ENCODE measurements around the gene MRPS11. TPM values are rescaled to one million over a fixed set of nuclear protein-coding genes. Genes with fewer than 3 reads are reported as not detected.

Gene MRPS11
- total RNA-seq, 1 donor: 28.8 TPM

GRCh38 chr15:88505721-88506120 lies 38.2 kb downstream of the MRPS11 start:
- DNase-seq (ENCODE audit: low read depth): no peak
- no peak overlapping the region for H3K4me3 ChIP-seq (ENCODE audit: low read depth, low read length)
- TF ChIP-seq CTCF (IDR thresholded peaks at IDR 0.05; ENCODE audit: insufficient read depth, low read length): no peak

- TF ChIP-seq CTCF (IDR thresholded peaks at IDR 0.05; ENCODE audit: insufficient read depth, low read length): no peak
- H3K4me3 ChIP-seq (ENCODE audit: low read depth, low read length): no peak overlapping the region
- DNase-seq (ENCODE audit: low read depth): no peak
Measured at GRCh38 chr15:88506628-88507027, 39.1 kb downstream of the MRPS11 start.

- no peak for DNase-seq (ENCODE audit: low read depth)
- TF ChIP-seq CTCF (IDR thresholded peaks at IDR 0.05; ENCODE audit: insufficient read depth, low read length): no peak
- H3K4me3 ChIP-seq (ENCODE audit: low read depth, low read length): no peak overlapping the region
Measured at GRCh38 chr15:88509321-88509720, 41.8 kb downstream of the MRPS11 start.

GRCh38 chr15:88509964-88510363 lies 42.5 kb downstream of the MRPS11 start:
- H3K4me3 ChIP-seq (ENCODE audit: low read depth, low read length): no peak overlapping the region
- no peak for DNase-seq (ENCODE audit: low read depth)
- TF ChIP-seq CTCF (IDR thresholded peaks at IDR 0.05; ENCODE audit: insufficient read depth, low read length): no peak

GRCh38 chr15:88511161-88511560 lies 43.7 kb downstream of the MRPS11 start:
- DNase-seq (ENCODE audit: low read depth): no peak
- TF ChIP-seq CTCF (IDR thresholded peaks at IDR 0.05; ENCODE audit: insufficient read depth, low read length): no peak
- H3K4me3 ChIP-seq (ENCODE audit: low read depth, low read length): no peak overlapping the region

GRCh38 chr15:88512078-88512477 lies 44.6 kb downstream of the MRPS11 start:
- H3K4me3 ChIP-seq (ENCODE audit: low read depth, low read length): no peak overlapping the region
- DNase-seq (ENCODE audit: low read depth): no peak
- TF ChIP-seq CTCF (IDR thresholded peaks at IDR 0.05; ENCODE audit: insufficient read depth, low read length): no peak

GRCh38 chr15:88512601-88513000 lies 45.1 kb downstream of the MRPS11 start:
- H3K4me3 ChIP-seq (ENCODE audit: low read depth, low read length): no peak overlapping the region
- TF ChIP-seq CTCF (IDR thresholded peaks at IDR 0.05; ENCODE audit: insufficient read depth, low read length): no peak
- DNase-seq (ENCODE audit: low read depth): no peak

All from fibroblast of the aortic adventitia (primary cell).